Karpas-422 (cell line): Measurements from ENCODE around the gene QPRT. TPM values are rescaled to one million over a fixed set of nuclear protein-coding genes. Genes with fewer than 3 reads are reported as not detected.
A peak's percentile ranks its signal among the peaks of the same experiment; 100 is the strongest.
"Not testable (repeated sequence)": the region's sequence is repeated elsewhere in the genome, so short reads cannot be mapped to it uniquely, and the experiment has no call there.

ENCODE experiments used
- DNase-seq: peaks from one replicate; pipeline ENCODE4 v3.0.0-alpha.2; 2015
- H2AFZ ChIP-seq: fragments of 200-600 bp; sonication (generic); 2 replicates; pipeline ENCODE4 v1.6.1; 2014; ENCODE audit warnings: antibody characterized with exemption, low read length, mixed read lengths
- H3K27ac ChIP-seq: fragments of 200-600 bp; sonication (generic); 2 replicates; pipeline ENCODE4 v1.5.1; 2014; ENCODE audit warnings: mild to moderate bottlenecking, low read length, moderate library complexity
- H3K27me3 ChIP-seq: fragments of 200-600 bp; sonication (generic); 2 replicates; pipeline ENCODE4 v1.6.1; 2014; ENCODE audit warnings: low read length, mixed read lengths
- H3K36me3 ChIP-seq: fragments of 200-600 bp; sonication (generic); 2 replicates; pipeline ENCODE4 v1.6.1; 2014; ENCODE audit warnings: low read length, mixed read lengths; ENCODE audit not compliant: insufficient read depth
- H3K4me1 ChIP-seq: fragments of 200-600 bp; sonication (generic); 2 replicates; pipeline ENCODE4 v1.6.1; 2014; ENCODE audit warnings: mild to moderate bottlenecking, low read length, mixed read lengths
- H3K4me2 ChIP-seq: fragments of 200-600 bp; sonication (generic); 2 replicates; pipeline ENCODE4 v1.6.1; 2014; ENCODE audit warnings: low read length, low read depth, mild to moderate bottlenecking; ENCODE audit not compliant: poor library complexity, severe bottlenecking
- H3K4me3 ChIP-seq: fragments of 200-600 bp; sonication (generic); 2 replicates; pipeline ENCODE4 v1.5.1; 2014; ENCODE audit warnings: mild to moderate bottlenecking, antibody characterized with exemption, low read length, mixed read lengths
- H3K79me2 ChIP-seq: fragments of 200-600 bp; sonication (generic); 2 replicates; pipeline ENCODE4 v1.6.1; 2014; ENCODE audit warnings: mild to moderate bottlenecking, low read length, mixed read lengths
- H3K9ac ChIP-seq: fragments of 200-600 bp; sonication (generic); 2 replicates; pipeline ENCODE4 v1.6.0; 2014; ENCODE audit warnings: low read length
- H3K9me2 ChIP-seq: fragments of 200-600 bp; sonication (generic), shearing (Covaris generic); replicated peaks from 2 replicates; pipeline ENCODE4 v1.6.0; 2014; ENCODE audit warnings: mild to moderate bottlenecking, low read length, moderate library complexity; ENCODE audit not compliant: insufficient read depth
- H3K9me3 ChIP-seq: fragments of 300-700, 200-600 bp; sonication (generic); 2 replicates; pipeline ENCODE4 v1.6.1; 2014; ENCODE audit warnings: low read length, mixed read lengths
- H4K20me1 ChIP-seq: fragments of 200-600 bp; sonication (generic); 2 replicates; pipeline ENCODE4 v1.6.1; 2014; ENCODE audit warnings: mild to moderate bottlenecking, antibody characterized with exemption, low read length, low read depth; ENCODE audit not compliant: insufficient read depth
- total RNA-seq: library from RNA; depleted of rRNA; stranded (reverse); fragments of >200 nt; shearing (Covaris generic); gene quantifications from 2 replicates; pipeline ENCODE4 v1.2.3, GENCODE V29; 2014; ENCODE audit warnings: low replicate concordance

Gene QPRT
- total RNA-seq, 1 experiment from 2014 or later, result 39.6 TPM

DNA sequence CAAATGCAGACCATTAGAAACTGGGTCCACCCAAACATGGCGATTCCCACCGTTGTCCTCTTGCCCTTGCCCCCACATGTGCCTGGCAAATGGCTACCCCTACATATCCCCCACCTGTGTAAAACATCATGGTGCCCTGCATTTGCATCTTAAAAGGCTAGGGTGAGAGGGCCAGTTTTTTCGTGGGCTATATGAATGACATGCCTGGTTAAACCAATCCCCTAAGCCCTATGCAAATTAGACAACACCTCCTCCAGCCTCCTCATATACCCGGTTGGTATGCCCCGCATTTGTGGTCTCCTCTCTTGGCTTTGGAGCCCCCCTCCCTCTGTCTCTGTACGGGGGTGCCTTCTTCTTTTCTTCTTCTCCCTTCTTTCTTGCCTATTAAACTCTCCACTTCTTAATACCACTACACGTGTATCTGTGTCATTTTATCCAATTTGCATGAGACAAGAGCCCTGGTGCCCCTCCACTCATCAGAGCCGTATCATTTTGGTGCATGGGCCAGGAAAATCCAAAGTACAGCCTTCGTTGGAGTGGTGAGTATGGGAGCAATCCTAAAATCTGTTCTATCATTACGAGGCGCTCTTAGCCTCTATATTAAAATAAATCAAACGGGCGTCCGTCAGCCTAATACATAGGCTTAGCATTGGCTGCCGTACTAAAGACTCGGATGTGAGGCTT lies 30.1 kb downstream of the QPRT start:
- no peaks in the 10 kb centered on the region for H3K9me3 ChIP-seq
- no peak overlapping the region for H3K27ac ChIP-seq
- DNase-seq, result peak; percentile 66
- H3K9me2 ChIP-seq, result no peaks in the 10 kb centered on the region
- H3K4me3 ChIP-seq, result peak overlapping the region; percentile 2; the same call in 1 of the 2 replicates
- H3K4me2 ChIP-seq, result peak overlapping the region; percentile 44
- H3K9ac ChIP-seq, result no peak overlapping the region
- H3K4me1 ChIP-seq, result peaks cover 26% of the 10 kb centered on the region
- 0 out of 2 replicates have a peak overlapping the region, but pooled peaks have one; percentile 1 for H2AFZ ChIP-seq
- no peaks in the 10 kb centered on the region for H3K27me3 ChIP-seq
- H4K20me1 ChIP-seq, result no peaks in the 10 kb centered on the region
- no peaks in the 10 kb centered on the region for H3K36me3 ChIP-seq
- H3K79me2 ChIP-seq, result no peaks in the 10 kb centered on the region

DNA sequence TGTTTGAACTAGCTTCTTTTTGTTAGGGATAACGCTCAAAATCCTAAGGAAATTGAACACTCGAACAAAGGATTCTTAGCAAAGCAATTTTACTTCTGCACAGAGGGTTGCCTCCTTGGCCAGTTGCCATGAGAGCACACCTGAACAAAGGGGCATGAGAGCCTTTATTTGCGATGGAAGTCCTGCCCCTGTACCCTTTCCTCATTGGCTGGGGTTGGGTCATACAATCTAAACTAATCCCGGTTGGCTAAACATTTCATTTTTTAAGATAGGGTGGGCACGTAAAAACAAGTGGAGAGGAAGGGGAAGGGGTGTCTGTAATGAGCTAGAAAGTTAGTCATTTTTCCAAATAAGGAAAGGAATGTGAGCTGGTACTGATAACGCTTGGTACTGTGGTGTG lies 30.7 kb downstream of the QPRT start:
- H2AFZ ChIP-seq, H3K27ac ChIP-seq, H3K4me2 ChIP-seq: not testable (repeated sequence)

DNA sequence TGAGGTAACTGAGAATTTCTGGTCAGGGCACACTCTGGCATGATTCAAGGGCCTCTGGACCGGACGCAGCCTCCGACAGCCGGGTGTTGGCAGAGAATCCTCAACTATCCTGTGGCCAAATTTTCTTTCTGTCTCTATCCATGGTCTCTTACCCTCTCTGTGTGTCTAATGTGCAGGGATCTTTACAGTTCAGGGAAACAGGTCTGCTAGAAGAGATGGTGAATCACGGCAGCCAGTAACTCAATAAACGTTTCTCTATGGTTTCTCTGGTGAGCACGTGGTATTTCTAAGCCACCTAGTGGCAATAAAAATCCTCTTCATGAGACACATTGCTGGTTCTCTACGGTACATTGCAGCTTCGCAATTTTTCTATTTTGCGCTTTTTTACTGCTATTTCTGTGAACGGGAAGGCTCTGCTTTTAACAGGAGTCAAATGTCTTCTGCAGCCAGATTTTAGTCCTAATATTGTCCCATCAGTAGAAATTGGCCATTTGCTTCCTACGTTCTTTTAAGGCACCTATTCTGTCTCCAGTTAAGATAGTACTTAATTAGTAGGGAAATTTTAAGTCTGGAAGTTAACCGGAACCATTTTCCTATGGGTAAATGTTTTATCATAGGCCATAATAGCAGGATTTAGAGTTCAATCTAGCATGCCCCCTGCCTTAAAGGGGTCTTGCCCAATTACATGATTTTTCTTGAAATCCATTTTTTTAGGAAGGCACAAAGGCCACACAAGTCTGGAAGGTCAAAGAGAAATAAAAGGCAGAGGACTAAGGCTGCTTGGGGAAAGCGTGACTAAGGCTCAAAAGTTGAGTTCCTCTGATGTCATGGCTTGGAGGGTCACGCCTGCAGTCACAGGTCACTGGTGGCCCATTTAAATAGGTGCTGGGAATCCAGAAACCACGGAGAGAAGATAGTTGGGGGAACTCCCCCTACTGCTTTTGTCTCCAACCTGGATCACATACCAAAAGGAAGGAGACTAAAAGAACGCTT lies 31.5 kb downstream of the QPRT start:
- H3K4me1 ChIP-seq, result peaks cover 29% of the 10 kb centered on the region
- H3K27me3 ChIP-seq, result no peaks in the 10 kb centered on the region
- DNase-seq, result peak; percentile 91
- no peak overlapping the region for H3K27ac ChIP-seq
- no peaks in the 10 kb centered on the region for H3K79me2 ChIP-seq
- H3K4me3 ChIP-seq, result no peak overlapping the region
- no peaks in the 10 kb centered on the region for H3K9me2 ChIP-seq
- no peaks in the 10 kb centered on the region for H3K9me3 ChIP-seq
- H3K4me2 ChIP-seq, result peak overlapping the region; percentile 35
- H3K36me3 ChIP-seq, result no peaks in the 10 kb centered on the region
- H4K20me1 ChIP-seq, result no peaks in the 10 kb centered on the region
- 0 out of 2 replicates have a peak overlapping the region, but pooled peaks have one; percentile 31 for H3K9ac ChIP-seq
- H2AFZ ChIP-seq, result peak overlapping the region; percentile 55; the same call in 1 of the 2 replicates

More for the DNA sequence above, 30.7 kb downstream of the QPRT start:
- not testable (repeated sequence) for H3K27me3 ChIP-seq, H3K79me2 ChIP-seq, H3K9me3 ChIP-seq, DNase-seq, H3K4me3 ChIP-seq, H4K20me1 ChIP-seq, H3K9ac ChIP-seq, H3K36me3 ChIP-seq, H3K9me2 ChIP-seq
- peaks cover 26% of the 10 kb centered on the region for H3K4me1 ChIP-seq

DNA sequence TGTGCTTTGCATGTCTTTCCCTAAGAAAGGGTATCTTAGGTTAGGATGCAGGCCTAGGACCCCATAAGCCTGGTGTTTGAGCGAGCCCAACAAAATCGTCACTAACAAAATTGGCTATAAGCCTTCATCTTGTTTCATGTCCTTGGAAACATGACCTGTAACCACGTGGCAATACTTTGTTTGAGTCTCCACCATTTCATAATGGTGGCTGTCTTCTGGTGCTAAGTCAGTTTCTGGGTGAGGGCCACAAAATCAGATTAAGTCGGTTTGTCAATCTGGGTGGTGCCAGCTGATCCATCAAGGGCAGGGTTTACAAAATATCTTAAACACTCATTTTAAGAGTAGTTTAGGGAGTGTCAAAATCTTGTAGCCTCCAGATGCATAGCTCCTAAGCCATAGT lies 33.8 kb downstream of the QPRT start:
- Histone ChIP-seq H3K27me3 (no peaks in the 10 kb centered on the region), H3K9ac (no peak overlapping the region), H3K79me2 (no peaks in the 10 kb centered on the region), H3K9me3 (no peaks in the 10 kb centered on the region), H3K9me2 (no peaks in the 10 kb centered on the region), H3K27ac (no peak overlapping the region), H3K36me3 (no peaks in the 10 kb centered on the region), H2AFZ (no peak overlapping the region), H3K4me3 (no peak overlapping the region), H3K4me2 (no peak overlapping the region), H4K20me1 (no peaks in the 10 kb centered on the region), H3K4me1 (peaks cover 29% of the 10 kb centered on the region)
- no peak for DNase-seq

DNA sequence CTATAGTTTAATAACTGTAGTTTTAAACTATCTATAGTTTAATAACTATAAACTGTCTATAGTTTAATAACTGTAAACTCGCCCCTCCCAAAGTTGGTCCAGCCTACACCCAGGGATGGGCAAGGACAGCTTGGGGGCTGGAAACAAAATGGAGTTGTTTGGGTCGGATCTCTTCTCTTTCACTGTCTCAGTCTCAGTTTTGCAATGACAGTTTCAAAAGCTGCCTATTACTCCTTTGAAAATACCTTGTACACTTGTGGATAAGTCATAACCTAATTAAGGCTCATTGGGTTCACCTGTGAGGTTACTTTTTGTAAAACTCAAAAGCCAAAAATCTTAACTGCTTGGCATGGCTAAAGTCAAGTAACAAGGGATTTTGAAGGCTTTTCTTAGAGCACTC lies 35.4 kb downstream of the QPRT start:
- no peak overlapping the region for H3K4me2 ChIP-seq
- H3K27ac ChIP-seq, result no peak overlapping the region
- no peak overlapping the region for H3K4me3 ChIP-seq
- H3K36me3 ChIP-seq, result no peaks in the 10 kb centered on the region
- no peak overlapping the region for H3K9ac ChIP-seq
- no peaks in the 10 kb centered on the region for H3K79me2 ChIP-seq
- H3K27me3 ChIP-seq, result no peaks in the 10 kb centered on the region
- H3K9me3 ChIP-seq, result no peaks in the 10 kb centered on the region
- H2AFZ ChIP-seq, result no peak overlapping the region
- H3K4me1 ChIP-seq, result peaks cover 18% of the 10 kb centered on the region
- H4K20me1 ChIP-seq, result no peaks in the 10 kb centered on the region
- H3K9me2 ChIP-seq, result no peaks in the 10 kb centered on the region
- DNase-seq, result no peak

DNA sequence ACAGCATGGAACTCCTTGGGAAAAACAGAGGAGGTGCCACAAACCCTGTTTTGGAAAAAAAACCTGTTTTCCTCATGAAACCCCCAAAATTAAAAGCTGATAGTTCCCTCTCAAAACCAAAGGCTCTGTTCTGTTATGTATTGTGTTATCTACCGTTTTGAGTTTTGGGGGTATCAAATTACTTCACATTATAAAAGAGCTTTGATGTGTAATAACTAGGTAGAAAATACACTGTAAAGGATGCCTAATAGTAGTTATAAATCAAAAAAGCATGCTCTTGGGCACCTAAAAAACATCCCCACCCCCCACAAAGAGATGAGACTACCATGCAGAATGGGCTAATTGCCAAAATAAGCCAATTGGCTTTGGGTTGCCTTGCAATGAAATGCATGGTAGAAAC lies 36.0 kb downstream of the QPRT start:
- H3K9ac ChIP-seq, result no peak overlapping the region
- H3K4me2 ChIP-seq, result no peak overlapping the region
- no peak overlapping the region for H3K4me3 ChIP-seq
- H3K9me3 ChIP-seq, result no peaks in the 10 kb centered on the region
- no peaks in the 10 kb centered on the region for H3K9me2 ChIP-seq
- no peak overlapping the region; the same call in 1 of the 2 replicates for H2AFZ ChIP-seq
- no peak overlapping the region for H3K27ac ChIP-seq
- H3K4me1 ChIP-seq, result peaks cover 12% of the 10 kb centered on the region
- no peak for DNase-seq
- no peaks in the 10 kb centered on the region for H3K36me3 ChIP-seq
- no peaks in the 10 kb centered on the region for H3K79me2 ChIP-seq
- no peaks in the 10 kb centered on the region for H3K27me3 ChIP-seq
- H4K20me1 ChIP-seq, result no peaks in the 10 kb centered on the region

DNA sequence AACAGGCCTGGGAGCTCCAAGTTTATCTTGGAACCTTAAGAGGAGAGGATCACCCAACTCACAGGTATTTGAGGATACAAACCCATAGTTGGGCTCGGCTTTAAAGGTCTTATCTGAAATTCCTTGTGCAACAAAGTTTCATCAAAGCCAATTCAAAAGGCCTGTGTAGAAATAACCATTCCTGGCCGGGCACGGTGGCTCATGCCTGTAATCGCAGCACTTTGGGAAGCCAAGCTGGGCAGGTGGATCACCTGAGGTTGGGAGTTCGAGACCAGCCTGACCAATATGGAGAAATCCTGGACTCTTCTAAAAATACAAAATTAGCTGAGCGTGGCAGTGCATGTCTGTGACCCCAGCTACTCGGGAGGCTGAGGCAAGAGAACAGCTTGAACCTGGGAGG lies 38.1 kb downstream of the QPRT start:
- no peak for DNase-seq
- no peaks in the 10 kb centered on the region for H3K27me3 ChIP-seq
- no peak overlapping the region for H3K27ac ChIP-seq
- H3K4me2 ChIP-seq, result no peak overlapping the region
- no peaks in the 10 kb centered on the region for H3K9me3 ChIP-seq
- H3K4me3 ChIP-seq, result no peak overlapping the region
- no peaks in the 10 kb centered on the region for H3K36me3 ChIP-seq
- peaks cover 3% of the 10 kb centered on the region; the same call in 1 of the 2 replicates for H3K4me1 ChIP-seq
- H2AFZ ChIP-seq, result no peak overlapping the region
- no peaks in the 10 kb centered on the region for H3K79me2 ChIP-seq
- no peaks in the 10 kb centered on the region for H4K20me1 ChIP-seq
- no peaks in the 10 kb centered on the region for H3K9me2 ChIP-seq
- H3K9ac ChIP-seq, result no peak overlapping the region

DNA sequence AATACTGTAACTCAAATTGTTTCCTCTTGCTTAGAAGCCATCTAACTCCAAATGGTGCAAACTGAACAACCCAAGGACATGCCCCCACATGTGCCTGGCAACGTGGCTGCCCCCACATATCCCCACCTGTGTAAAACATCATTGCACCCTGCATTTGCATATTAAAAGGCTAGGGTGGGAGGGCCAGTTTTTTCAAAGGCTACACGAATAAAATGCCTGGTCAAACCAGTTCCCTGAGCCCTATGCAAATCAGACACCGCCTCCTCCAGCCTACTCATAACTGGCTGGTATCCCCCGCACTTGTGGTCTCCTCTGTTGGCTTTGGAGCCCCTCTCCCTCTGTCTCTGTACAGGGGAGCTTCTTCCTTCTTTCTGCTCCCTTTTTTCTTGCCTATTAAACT lies 40.1 kb downstream of the QPRT start:
- Histone ChIP-seq H3K27ac (no peak overlapping the region), H3K9ac (no peak overlapping the region), H3K36me3 (no peaks in the 10 kb centered on the region), H3K4me1 (peaks cover 3% of the 10 kb centered on the region; the same call in 1 of the 2 replicates), H4K20me1 (no peaks in the 10 kb centered on the region), H3K9me2 (no peaks in the 10 kb centered on the region), H3K4me2 (no peak overlapping the region), H3K9me3 (no peaks in the 10 kb centered on the region), H2AFZ (no peak overlapping the region), H3K4me3 (no peak overlapping the region), H3K79me2 (no peaks in the 10 kb centered on the region), H3K27me3 (no peaks in the 10 kb centered on the region)
- no peak for DNase-seq
